ENCODE results near the gene IFNAR2. TPM values are rescaled to one million over a fixed set of nuclear protein-coding genes. Genes with fewer than 3 reads are reported as not detected.

IFNAR2 gene
- total and polyA plus RNA-seq, 2 experiments from 2014 or later: 16.8 to 18.2 TPM

DNA sequence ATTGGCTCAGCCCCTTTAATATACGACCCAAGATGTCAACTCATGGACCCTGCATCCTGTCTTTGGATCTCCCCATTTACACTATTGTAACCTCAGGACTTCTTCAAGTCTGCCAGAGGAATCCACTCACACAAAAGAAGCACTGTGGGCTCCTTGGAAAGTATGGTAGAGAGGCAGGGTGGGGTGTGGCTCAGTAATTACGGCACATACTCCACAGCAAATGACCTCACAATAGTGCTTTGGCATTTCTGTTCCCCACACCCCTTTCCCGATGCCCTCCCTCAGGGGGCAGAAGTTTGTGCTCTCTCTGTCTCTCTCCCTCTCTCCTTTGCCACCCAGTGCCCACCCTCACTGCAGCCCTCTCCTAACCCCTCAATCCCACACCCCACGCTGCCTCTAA is 27.8 kb upstream of the IFNAR2 start:
- H3K27ac ChIP-seq (ENCODE audit: low read depth): no peak overlapping the region
- no peaks in the 10 kb centered on the region for H3K79me2 ChIP-seq (replicated peaks; ENCODE audit: insufficient read depth)
- H3K27me3 ChIP-seq (ENCODE audit: insufficient read depth): no peaks in the 10 kb centered on the region
- H3K4me1 ChIP-seq (ENCODE audit: insufficient read depth): peaks cover 9% of the 10 kb centered on the region; the same call in 1 of the 2 replicates
- H3K36me3 ChIP-seq (ENCODE audit: insufficient read depth): no peaks in the 10 kb centered on the region
- ATAC-seq: no peak
- no peaks in the 10 kb centered on the region for H3F3A ChIP-seq (replicated peaks; ENCODE audit: low read depth)
- H3K9me3 Mint-ChIP-seq: peaks cover 4% of the 10 kb centered on the region; the same call in 2 of the 3 replicates
- peaks cover 8% of the 10 kb centered on the region for H3K4me1 Mint-ChIP-seq
- H2AFZ ChIP-seq: no peak overlapping the region
- H3K27ac Mint-ChIP-seq: no peak overlapping the region
- DNase-seq (ENCODE audit: low spot score): no peak
- H3K4me3 Mint-ChIP-seq: no peak overlapping the region
- TF ChIP-seq ZNF114 (CRISPR knock-in tag; IDR thresholded peaks at IDR 0.05) (no peak), ZNF331 (CRISPR knock-in tag; IDR thresholded peaks at IDR 0.05; ENCODE audit: low read depth) (no peak), ZNF462 (CRISPR knock-in tag; IDR thresholded peaks at IDR 0.05) (no peak), CREB1 (CRISPR knock-in tag; IDR thresholded peaks at IDR 0.05; ENCODE audit: low read depth) (no peak), EZH2phosphoT487 (IDR thresholded peaks at IDR 0.05; ENCODE audit: unreplicated experiment) (no peak), STAT1 (IDR thresholded peaks at IDR 0.05; ENCODE audit: unreplicated experiment) (no peak), NANOG (IDR thresholded peaks at IDR 0.05; ENCODE audit: borderline replicate concordance) (no peak), EZH2 (IDR thresholded peaks at IDR 0.05; ENCODE audit: low read depth, unreplicated experiment) (no peak), JUNB (IDR thresholded peaks at IDR 0.05; ENCODE audit: unreplicated experiment) (no peak), POLR2AphosphoS5 (IDR thresholded peaks at IDR 0.05; ENCODE audit: low read depth) (no peak), ETS1 (IDR thresholded peaks at IDR 0.05) (no peak), CTCF (conservative IDR thresholded peaks at IDR 0.05; ENCODE audit: low read depth in 2 of 2) (no peak)
- TF ChIP-seq, protein P1, sequence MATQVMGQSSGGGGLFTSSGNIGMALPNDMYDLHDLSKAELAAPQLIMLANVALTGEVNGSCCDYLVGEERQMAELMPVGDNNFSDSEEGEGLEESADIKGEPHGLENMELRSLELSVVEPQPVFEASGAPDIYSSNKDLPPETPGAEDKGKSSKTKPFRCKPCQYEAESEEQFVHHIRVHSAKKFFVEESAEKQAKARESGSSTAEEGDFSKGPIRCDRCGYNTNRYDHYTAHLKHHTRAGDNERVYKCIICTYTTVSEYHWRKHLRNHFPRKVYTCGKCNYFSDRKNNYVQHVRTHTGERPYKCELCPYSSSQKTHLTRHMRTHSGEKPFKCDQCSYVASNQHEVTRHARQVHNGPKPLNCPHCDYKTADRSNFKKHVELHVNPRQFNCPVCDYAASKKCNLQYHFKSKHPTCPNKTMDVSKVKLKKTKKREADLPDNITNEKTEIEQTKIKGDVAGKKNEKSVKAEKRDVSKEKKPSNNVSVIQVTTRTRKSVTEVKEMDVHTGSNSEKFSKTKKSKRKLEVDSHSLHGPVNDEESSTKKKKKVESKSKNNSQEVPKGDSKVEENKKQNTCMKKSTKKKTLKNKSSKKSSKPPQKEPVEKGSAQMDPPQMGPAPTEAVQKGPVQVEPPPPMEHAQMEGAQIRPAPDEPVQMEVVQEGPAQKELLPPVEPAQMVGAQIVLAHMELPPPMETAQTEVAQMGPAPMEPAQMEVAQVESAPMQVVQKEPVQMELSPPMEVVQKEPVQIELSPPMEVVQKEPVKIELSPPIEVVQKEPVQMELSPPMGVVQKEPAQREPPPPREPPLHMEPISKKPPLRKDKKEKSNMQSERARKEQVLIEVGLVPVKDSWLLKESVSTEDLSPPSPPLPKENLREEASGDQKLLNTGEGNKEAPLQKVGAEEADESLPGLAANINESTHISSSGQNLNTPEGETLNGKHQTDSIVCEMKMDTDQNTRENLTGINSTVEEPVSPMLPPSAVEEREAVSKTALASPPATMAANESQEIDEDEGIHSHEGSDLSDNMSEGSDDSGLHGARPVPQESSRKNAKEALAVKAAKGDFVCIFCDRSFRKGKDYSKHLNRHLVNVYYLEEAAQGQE (IDR thresholded peaks at IDR 0.05; ENCODE audit: unreplicated experiment): no peak
- H3K36me3 Mint-ChIP-seq (ENCODE audit: low read depth): no peaks in the 10 kb centered on the region
- no peaks in the 10 kb centered on the region for H4K20me1 ChIP-seq (replicated peaks; ENCODE audit: insufficient read depth)
- H3K4me3 ChIP-seq: no peak overlapping the region
- H3K4me2 ChIP-seq: no peak overlapping the region
- H3K9me2 ChIP-seq (ENCODE audit: insufficient read depth): no peaks in the 10 kb centered on the region
- peaks cover 14% of the 10 kb centered on the region for H3K27me3 Mint-ChIP-seq (ENCODE audit: insufficient read depth, low read depth, poor library complexity)
